Activated naive CD4-positive, alpha-beta T cell treated with anti-CD3 and anti-CD28 coated beads, Interleukin-2, amount 10 ng/mL, durations not matched to agents 7 days and 5 days (primary cell): Measurements from ENCODE around the gene TENM4.

Experiments
- CTCF ChIA-PET: fragments of 350-600 bp; sonication (Branson Sonifier 250); formaldehyde crosslinking; loops from one replicate; lab custom pipeline; 2021; ENCODE audit warnings: antibody characterized with exemption; lab: Charles Lee
- DNase-seq: peaks from one replicate; pipeline ENCODE4 v3.0.0-alpha.2; 2020
- H3K27ac Mint-ChIP-seq: one replicate; pipeline ENCODE4 v1.8.0; 2021; ENCODE audit warnings: mild to moderate bottlenecking, moderate library complexity, mixed read lengths
- H3K27me3 Mint-ChIP-seq: one replicate; pipeline ENCODE4 v1.8.0; 2021; ENCODE audit warnings: mild to moderate bottlenecking, mixed read lengths
- H3K36me3 Mint-ChIP-seq: one replicate; pipeline ENCODE4 v1.8.0; 2021; ENCODE audit warnings: mixed read lengths
- H3K4me1 Mint-ChIP-seq: one replicate; pipeline ENCODE4 v1.8.0; 2021; ENCODE audit warnings: mixed read lengths
- H3K4me3 Mint-ChIP-seq: one replicate; pipeline ENCODE4 v1.8.0; 2021; ENCODE audit warnings: mild to moderate bottlenecking, moderate library complexity, mixed read lengths
- H3K9me3 Mint-ChIP-seq: one replicate; pipeline ENCODE4 v1.8.0; 2021; ENCODE audit warnings: mixed read lengths

TENM4 gene

GRCh38 chr11:78853521-78853920 is 587.3 kb downstream of the TENM4 start:
- DNase-seq = no peak
- peaks cover 5% of the 10 kb centered on the region for H3K27me3 Mint-ChIP-seq
- no peaks in the 10 kb centered on the region for H3K9me3 Mint-ChIP-seq
- CTCF ChIA-PET = no interaction called here
- no peak overlapping the region for H3K4me3 Mint-ChIP-seq
- H3K27ac Mint-ChIP-seq = no peak overlapping the region
- H3K4me1 Mint-ChIP-seq = no peaks in the 10 kb centered on the region
- H3K36me3 Mint-ChIP-seq = no peaks in the 10 kb centered on the region

- no peaks in the 10 kb centered on the region for H3K4me1 Mint-ChIP-seq
- peaks cover 5% of the 10 kb centered on the region for H3K27me3 Mint-ChIP-seq
- no peaks in the 10 kb centered on the region for H3K9me3 Mint-ChIP-seq
- H3K4me3 Mint-ChIP-seq = no peak overlapping the region
- no peak overlapping the region for H3K27ac Mint-ChIP-seq
- DNase-seq = no peak
- H3K36me3 Mint-ChIP-seq = no peaks in the 10 kb centered on the region
- CTCF ChIA-PET = no interaction called here
Measured at GRCh38 chr11:78851878-78852586, 588.8 kb downstream of the TENM4 start.

- H3K36me3 Mint-ChIP-seq = no peaks in the 10 kb centered on the region
- H3K4me1 Mint-ChIP-seq = no peaks in the 10 kb centered on the region
- no peak for DNase-seq
- H3K27ac Mint-ChIP-seq = no peak overlapping the region
- no peak overlapping the region for H3K4me3 Mint-ChIP-seq
- H3K9me3 Mint-ChIP-seq = no peaks in the 10 kb centered on the region
- CTCF ChIA-PET = no interaction called here
- H3K27me3 Mint-ChIP-seq = peaks cover 5% of the 10 kb centered on the region
Measured at GRCh38 chr11:78850078-78850477, 590.8 kb downstream of the TENM4 start.

GRCh38 chr11:78846269-78846668 is 594.6 kb downstream of the TENM4 start:
- Mint-ChIP-seq H3K4me3 (no peak overlapping the region), H3K36me3 (no peaks in the 10 kb centered on the region), H3K4me1 (no peaks in the 10 kb centered on the region), H3K27ac (no peak overlapping the region), H3K27me3 (peaks cover 3% of the 10 kb centered on the region), H3K9me3 (no peaks in the 10 kb centered on the region)
- CTCF ChIA-PET = no interaction called here
- no peak for DNase-seq

GRCh38 chr11:78845496-78845895 is 595.3 kb downstream of the TENM4 start:
- H3K4me3 Mint-ChIP-seq = no peak overlapping the region
- CTCF ChIA-PET = no interaction called here
- H3K9me3 Mint-ChIP-seq = no peaks in the 10 kb centered on the region
- H3K27me3 Mint-ChIP-seq = peaks cover 4% of the 10 kb centered on the region
- H3K36me3 Mint-ChIP-seq = no peaks in the 10 kb centered on the region
- DNase-seq = no peak
- H3K27ac Mint-ChIP-seq = no peak overlapping the region
- no peaks in the 10 kb centered on the region for H3K4me1 Mint-ChIP-seq

GRCh38 chr11:78841456-78842060 is 599.3 kb downstream of the TENM4 start:
- Mint-ChIP-seq H3K4me3 (no peak overlapping the region), H3K36me3 (no peaks in the 10 kb centered on the region), H3K4me1 (no peaks in the 10 kb centered on the region), H3K27ac (no peak overlapping the region), H3K27me3 (peaks cover 4% of the 10 kb centered on the region), H3K9me3 (no peaks in the 10 kb centered on the region)
- DNase-seq = no peak
- CTCF ChIA-PET = no interaction called here

GRCh38 chr11:78840623-78841022 is 600.2 kb downstream of the TENM4 start:
- Mint-ChIP-seq H3K4me1 (no peaks in the 10 kb centered on the region), H3K9me3 (no peaks in the 10 kb centered on the region), H3K27me3 (peaks cover 4% of the 10 kb centered on the region), H3K27ac (no peak overlapping the region), H3K36me3 (no peaks in the 10 kb centered on the region), H3K4me3 (no peak overlapping the region)
- DNase-seq = no peak
- CTCF ChIA-PET = no interaction called here

GRCh38 chr11:78840200-78840599 is 600.6 kb downstream of the TENM4 start:
- no peaks in the 10 kb centered on the region for H3K9me3 Mint-ChIP-seq
- CTCF ChIA-PET = no interaction called here
- no peak overlapping the region for H3K27ac Mint-ChIP-seq
- H3K4me3 Mint-ChIP-seq = no peak overlapping the region
- H3K4me1 Mint-ChIP-seq = no peaks in the 10 kb centered on the region
- no peak for DNase-seq
- no peaks in the 10 kb centered on the region for H3K36me3 Mint-ChIP-seq
- peaks cover 4% of the 10 kb centered on the region for H3K27me3 Mint-ChIP-seq

GRCh38 chr11:78838417-78838816 is 602.4 kb downstream of the TENM4 start:
- Mint-ChIP-seq H3K9me3 (no peaks in the 10 kb centered on the region), H3K4me1 (no peaks in the 10 kb centered on the region), H3K27me3 (peaks cover 4% of the 10 kb centered on the region), H3K4me3 (no peak overlapping the region), H3K27ac (no peak overlapping the region), H3K36me3 (no peaks in the 10 kb centered on the region)
- DNase-seq = no peak
- CTCF ChIA-PET = interaction anchor here (0.6 kb wide), 1 partner anchor 199 kb away, joined by 3 read pairs; no protein-coding TSS in a partner anchor

- CTCF ChIA-PET = no interaction called here
- no peak overlapping the region for H3K27ac Mint-ChIP-seq
Measured at GRCh38 chr11:78835646-78836045, 605.2 kb downstream of the TENM4 start.

GRCh38 chr11:78834886-78835285 is 605.9 kb downstream of the TENM4 start:
- Mint-ChIP-seq H3K27me3 (no peaks in the 10 kb centered on the region), H3K4me1 (no peaks in the 10 kb centered on the region), H3K36me3 (no peaks in the 10 kb centered on the region), H3K9me3 (no peaks in the 10 kb centered on the region), H3K4me3 (no peak overlapping the region), H3K27ac (no peak overlapping the region)
- DNase-seq = no peak
- CTCF ChIA-PET = no interaction called here

More at GRCh38 chr11:78835646-78836045, 605.2 kb downstream of the TENM4 start:
- no peaks in the 10 kb centered on the region for H3K4me1 Mint-ChIP-seq
- no peak for DNase-seq
- no peak overlapping the region for H3K4me3 Mint-ChIP-seq
- no peaks in the 10 kb centered on the region for H3K36me3 Mint-ChIP-seq
- no peaks in the 10 kb centered on the region for H3K27me3 Mint-ChIP-seq
- no peaks in the 10 kb centered on the region for H3K9me3 Mint-ChIP-seq

GRCh38 chr11:78833237-78833636 is 607.6 kb downstream of the TENM4 start:
- CTCF ChIA-PET = no interaction called here
- no peak for DNase-seq

GRCh38 chr11:78832226-78832947 is 608.4 kb downstream of the TENM4 start:
- no peaks in the 10 kb centered on the region for H3K36me3 Mint-ChIP-seq
- H3K4me1 Mint-ChIP-seq = no peaks in the 10 kb centered on the region
- CTCF ChIA-PET = interaction anchor here (1.2 kb wide), 1 partner anchor 187 kb away, joined by 3 read pairs; no protein-coding TSS in a partner anchor
- no peak for DNase-seq
- no peaks in the 10 kb centered on the region for H3K9me3 Mint-ChIP-seq
- H3K27ac Mint-ChIP-seq = no peak overlapping the region
- H3K4me3 Mint-ChIP-seq = no peak overlapping the region
- H3K27me3 Mint-ChIP-seq = no peaks in the 10 kb centered on the region

More at GRCh38 chr11:78833237-78833636, 607.6 kb downstream of the TENM4 start:
- Mint-ChIP-seq H3K27ac (no peak overlapping the region), H3K4me3 (no peak overlapping the region), H3K36me3 (no peaks in the 10 kb centered on the region), H3K9me3 (no peaks in the 10 kb centered on the region), H3K4me1 (no peaks in the 10 kb centered on the region), H3K27me3 (no peaks in the 10 kb centered on the region)

- no peak overlapping the region for H3K4me3 Mint-ChIP-seq
- H3K27ac Mint-ChIP-seq = no peak overlapping the region
- DNase-seq = no peak
- no peaks in the 10 kb centered on the region for H3K9me3 Mint-ChIP-seq
- no peaks in the 10 kb centered on the region for H3K36me3 Mint-ChIP-seq
- H3K4me1 Mint-ChIP-seq = no peaks in the 10 kb centered on the region
- CTCF ChIA-PET = interaction anchor here (1.2 kb wide), 1 partner anchor 186 kb away, joined by 3 read pairs; no protein-coding TSS in a partner anchor
- H3K27me3 Mint-ChIP-seq = no peaks in the 10 kb centered on the region
Measured at GRCh38 chr11:78831571-78831970, 609.3 kb downstream of the TENM4 start.
